ENCODE measurements around the gene FOXA3.

DNA sequence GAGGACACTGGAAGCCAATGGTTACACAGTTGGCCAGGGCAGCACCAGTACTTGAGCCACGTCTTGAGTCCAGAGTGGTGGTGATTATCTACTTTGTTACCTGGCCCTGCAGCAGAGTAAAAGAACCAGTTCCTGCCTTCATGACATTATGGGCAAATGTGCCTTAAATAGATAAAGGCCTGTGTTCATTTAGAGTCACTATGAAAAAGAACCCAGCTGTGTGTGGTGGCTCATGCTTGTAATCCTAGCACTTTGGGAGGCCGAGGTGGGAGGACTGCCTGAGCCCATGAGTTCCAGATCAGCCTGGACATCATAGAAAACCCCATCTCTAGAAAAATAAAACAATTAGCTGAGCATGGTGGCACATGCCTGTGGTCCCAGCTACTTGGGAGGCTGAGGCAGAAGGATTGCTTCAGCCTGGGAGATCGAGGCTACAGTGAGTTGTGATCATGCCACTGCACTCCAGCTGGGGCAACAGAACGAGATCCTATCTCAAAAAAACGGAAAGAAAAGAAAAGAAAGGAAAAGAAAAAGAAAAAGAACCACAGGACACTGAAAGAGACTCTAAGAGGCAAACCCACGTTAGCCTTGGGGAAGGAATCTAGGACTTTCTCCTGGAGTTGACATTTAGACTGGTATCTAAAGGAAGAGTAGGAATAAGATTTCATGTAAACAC lies 25.2 kb downstream of the FOXA3 start:
- TF ChIP-seq, protein P1, sequence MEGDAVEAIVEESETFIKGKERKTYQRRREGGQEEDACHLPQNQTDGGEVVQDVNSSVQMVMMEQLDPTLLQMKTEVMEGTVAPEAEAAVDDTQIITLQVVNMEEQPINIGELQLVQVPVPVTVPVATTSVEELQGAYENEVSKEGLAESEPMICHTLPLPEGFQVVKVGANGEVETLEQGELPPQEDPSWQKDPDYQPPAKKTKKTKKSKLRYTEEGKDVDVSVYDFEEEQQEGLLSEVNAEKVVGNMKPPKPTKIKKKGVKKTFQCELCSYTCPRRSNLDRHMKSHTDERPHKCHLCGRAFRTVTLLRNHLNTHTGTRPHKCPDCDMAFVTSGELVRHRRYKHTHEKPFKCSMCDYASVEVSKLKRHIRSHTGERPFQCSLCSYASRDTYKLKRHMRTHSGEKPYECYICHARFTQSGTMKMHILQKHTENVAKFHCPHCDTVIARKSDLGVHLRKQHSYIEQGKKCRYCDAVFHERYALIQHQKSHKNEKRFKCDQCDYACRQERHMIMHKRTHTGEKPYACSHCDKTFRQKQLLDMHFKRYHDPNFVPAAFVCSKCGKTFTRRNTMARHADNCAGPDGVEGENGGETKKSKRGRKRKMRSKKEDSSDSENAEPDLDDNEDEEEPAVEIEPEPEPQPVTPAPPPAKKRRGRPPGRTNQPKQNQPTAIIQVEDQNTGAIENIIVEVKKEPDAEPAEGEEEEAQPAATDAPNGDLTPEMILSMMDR (IDR thresholded peaks at IDR 0.05) = no peak
- TF ChIP-seq POLR2A (IDR thresholded peaks at IDR 0.05) = no peak
